Peyer's patch (tissue), 4 donors: Measurements from ENCODE around the gene MZT2B. TPM values are rescaled to one million over a fixed set of nuclear protein-coding genes. Genes with fewer than 3 reads are reported as not detected.
"Not testable (repeated sequence)": the region's sequence is repeated elsewhere in the genome, so short reads cannot be mapped to it uniquely, and the experiment has no call there.

Experiments used
- DNase-seq, 3 donors: peaks; one replicate each; pipeline ENCODE4 v3.0.0-alpha.2; 2017 to 2019
- H3K27ac ChIP-seq, 4 donors: fragments of 200-600 bp; sonication (generic); one replicate each; pipeline ENCODE4 v1.5.1; 2016 to 2019
- H3K27me3 ChIP-seq, 2 donors: fragments of 200-600 bp; sonication (generic); one replicate each; pipeline ENCODE4 v1.5.1; 2019
- H3K36me3 ChIP-seq, 3 donors: fragments of 200-600 bp; sonication (generic); one replicate each; pipeline ENCODE4 v1.5.1; 2016 to 2019
- H3K4me1 ChIP-seq, 4 donors: fragments of 200-600 bp; sonication (generic); one replicate each; pipeline ENCODE4 v1.5.1; 2016 to 2019
- H3K4me3 ChIP-seq, 4 donors: fragments of 200-600 bp; sonication (generic); 1 replicate in 3 of 4; 2 replicates in 1 of 4; pipeline ENCODE4 v1.5.1; 2016 to 2019; ENCODE audit warnings: mild to moderate bottlenecking in 1 of 4
- H3K9me3 ChIP-seq, 4 donors: fragments of 200-600 bp; sonication (generic); one replicate each; pipeline ENCODE4 v1.5.1; 2016 to 2019; ENCODE audit warnings: mild to moderate bottlenecking in 1 of 4
- POLR2A ChIP-seq, 2 donors: fragments of 450-650 bp; IDR thresholded peaks; one replicate each; pipeline ENCODE4 v1.5.1; 2017; ENCODE audit warnings: antibody characterized with exemption in 2 of 2, mild to moderate bottlenecking in 2 of 2, moderate library complexity in 2 of 2
- total RNA-seq, 4 donors: library from RNA; depleted of rRNA; stranded (reverse); fragments of >200 nt; gene quantifications; one replicate each; pipeline ENCODE4 v1.1.0, GENCODE V29; 2016
- TF ChIP-seq, protein P1 (sequence below), 6 experiments: fragments of 450-650 bp in 4 of 6; fragments of 200-600 bp in 2 of 6; sonication (generic) in 1 of 6; IDR thresholded peaks; one replicate each; pipeline ENCODE4 v1.5.1; 2017 to 2019; ENCODE audit warnings: antibody characterized with exemption in 6 of 6, mild to moderate bottlenecking in 3 of 6, moderate library complexity in 1 of 6

The MZT2B gene
- total RNA-seq, 4 donors from 2014 or later, result 47.0 to 88.6 (median 61.8) TPM

DNA sequence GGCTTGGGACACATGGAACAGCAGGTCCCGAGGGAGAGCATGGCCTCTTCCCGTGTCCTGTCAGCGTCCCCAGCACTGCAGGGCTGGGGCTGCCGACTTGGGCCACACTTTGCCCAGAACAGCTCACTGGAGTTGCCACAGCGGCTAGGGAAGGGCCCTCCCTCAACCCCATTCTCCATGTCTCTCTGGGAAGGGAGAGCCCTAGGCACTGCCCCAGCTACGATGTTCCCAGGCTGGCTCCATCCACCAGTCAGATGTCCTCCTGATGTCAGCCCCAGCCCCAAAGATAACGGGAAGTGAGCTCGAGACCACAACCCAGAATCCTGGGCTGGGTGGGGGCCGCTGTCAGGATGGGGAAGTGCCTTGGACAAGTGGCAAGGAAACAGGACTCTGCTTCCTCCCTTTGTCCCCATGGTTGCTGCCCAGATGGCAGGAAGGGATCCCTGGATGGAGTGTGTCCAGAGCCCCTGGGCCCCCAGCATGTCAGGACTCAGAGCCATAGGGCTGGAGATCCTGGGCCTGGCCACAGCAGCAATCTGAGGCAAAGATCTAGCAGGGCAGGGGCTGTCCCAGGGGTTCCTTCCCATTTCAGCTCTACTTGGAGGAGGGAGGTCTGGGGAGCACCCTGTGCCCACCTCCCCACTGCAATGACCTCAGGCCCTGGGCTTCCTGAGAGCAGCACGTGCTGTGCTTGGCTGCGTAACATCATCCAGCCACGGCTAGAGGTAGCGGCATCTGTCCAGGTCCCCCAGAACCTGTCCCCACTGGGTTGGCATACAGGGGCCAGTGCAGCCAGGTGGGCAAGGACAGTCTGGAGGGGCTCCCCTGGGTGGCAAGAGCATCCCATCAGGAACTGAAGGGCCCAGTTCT, 39.4 kb upstream of the MZT2B start:
- not testable (repeated sequence) for H3K4me3 ChIP-seq, H3K27ac ChIP-seq, H3K36me3 ChIP-seq, H3K4me1 ChIP-seq, H3K27me3 ChIP-seq, H3K9me3 ChIP-seq
- peak in 1 of 3 donors; percentile 20 for DNase-seq

DNA sequence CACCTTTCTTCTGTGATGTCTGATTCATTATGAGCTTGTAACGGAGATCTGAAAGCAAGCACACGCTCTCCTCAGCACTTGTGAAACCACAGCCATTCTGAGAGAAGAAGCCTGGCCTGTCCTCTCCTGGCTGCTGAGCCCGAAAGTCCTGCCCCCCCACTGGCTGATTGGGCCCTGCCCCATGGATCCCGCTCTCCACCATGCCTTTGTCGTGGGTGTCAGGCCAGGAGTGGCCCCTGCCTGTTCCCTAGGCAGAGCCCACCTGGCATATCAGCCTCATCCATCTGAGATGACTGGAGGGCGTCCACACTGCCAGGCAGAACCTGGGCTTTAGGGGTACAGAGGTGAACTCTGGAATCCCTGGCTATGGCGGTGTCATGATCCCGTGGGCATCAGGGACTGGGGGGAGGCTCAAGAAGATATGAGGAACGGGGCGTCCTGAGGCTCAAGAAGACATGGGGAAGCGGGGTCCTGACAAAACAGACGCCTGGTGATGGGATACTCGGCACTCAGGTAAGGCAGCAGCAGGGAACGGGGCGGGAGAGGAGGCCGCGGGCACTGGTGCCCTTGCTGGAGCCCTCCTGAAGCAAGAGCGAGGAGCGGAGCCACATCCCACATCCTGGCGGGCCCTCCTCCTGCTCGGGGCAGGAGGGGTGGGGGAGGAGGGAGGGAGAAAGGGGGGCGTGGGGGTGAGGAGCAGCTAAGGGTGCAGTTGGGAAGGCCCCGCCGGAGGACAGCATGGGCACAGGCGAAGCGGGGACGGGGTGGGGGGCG, 38.6 kb upstream of the MZT2B start:
- H3K4me3 ChIP-seq, result peak overlapping the region in 1 of 4 donors; percentile 41
- not testable (repeated sequence) for H3K36me3 ChIP-seq, H3K4me1 ChIP-seq, H3K27ac ChIP-seq, H3K9me3 ChIP-seq, H3K27me3 ChIP-seq
- peak in 1 of 3 donors; percentile 25 for DNase-seq

DNA sequence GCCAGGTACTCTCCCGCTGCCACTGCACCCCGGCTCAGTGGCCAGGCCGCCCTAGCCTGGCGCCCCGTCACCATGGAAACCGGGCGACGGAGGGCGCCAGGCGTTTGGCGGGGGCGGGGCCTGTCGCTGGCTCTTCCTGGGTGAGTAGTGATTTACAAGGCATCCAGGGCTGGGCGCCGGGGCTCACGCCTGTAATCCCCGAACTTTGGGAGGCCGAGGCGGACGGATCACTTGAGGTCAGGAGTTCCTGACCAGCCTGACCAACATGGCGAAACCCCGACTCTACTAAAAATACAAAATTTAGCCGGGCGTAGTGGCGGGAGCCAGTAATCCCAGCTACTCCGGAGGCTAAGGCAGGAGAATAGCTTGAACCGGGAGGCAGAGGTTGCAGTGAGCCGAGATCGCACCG, 37.1 kb upstream of the MZT2B start, which contains the start of gene CCDC74B:
Gene CCDC74B (minus strand): TSS at position 107 of the 409 bp plus-strand sequence. CDS start 116 bp downstream, outside the sequence.
- not testable (repeated sequence) for H3K27ac ChIP-seq, H3K36me3 ChIP-seq, H3K9me3 ChIP-seq, H3K27me3 ChIP-seq, H3K4me1 ChIP-seq
- peak; percentile 37 to 77 (median 47) for DNase-seq
- peak within 1 kb of the TSS; percentile 17 to 41 (median 38) for H3K4me3 ChIP-seq

DNA sequence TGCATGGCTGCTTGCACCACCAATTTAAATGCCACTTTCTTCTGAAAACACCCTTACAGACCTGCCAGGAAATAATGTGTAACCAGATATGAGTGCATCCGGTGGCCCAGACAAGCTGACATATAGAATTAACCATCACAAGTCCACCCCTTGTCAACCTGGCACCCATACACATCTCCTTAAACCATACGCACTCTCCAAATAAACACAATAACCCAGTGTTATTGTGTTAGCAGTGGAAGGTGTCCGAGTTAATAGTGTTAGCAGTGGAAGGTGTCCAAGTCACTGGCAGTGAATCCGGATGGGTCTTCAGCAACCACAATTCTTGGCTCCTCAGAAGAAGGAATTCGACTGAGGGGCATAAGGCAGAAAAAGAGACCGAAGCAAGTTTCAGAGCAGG, 33.5 kb upstream of the MZT2B start:
- peaks cover 0 to 16% (median 0%) of the 10 kb centered on the region in 3 donors for H3K36me3 ChIP-seq
- H3K27me3 ChIP-seq, H3K27ac ChIP-seq, H3K4me3 ChIP-seq, DNase-seq, H3K4me1 ChIP-seq, H3K9me3 ChIP-seq: not testable (repeated sequence)

DNA sequence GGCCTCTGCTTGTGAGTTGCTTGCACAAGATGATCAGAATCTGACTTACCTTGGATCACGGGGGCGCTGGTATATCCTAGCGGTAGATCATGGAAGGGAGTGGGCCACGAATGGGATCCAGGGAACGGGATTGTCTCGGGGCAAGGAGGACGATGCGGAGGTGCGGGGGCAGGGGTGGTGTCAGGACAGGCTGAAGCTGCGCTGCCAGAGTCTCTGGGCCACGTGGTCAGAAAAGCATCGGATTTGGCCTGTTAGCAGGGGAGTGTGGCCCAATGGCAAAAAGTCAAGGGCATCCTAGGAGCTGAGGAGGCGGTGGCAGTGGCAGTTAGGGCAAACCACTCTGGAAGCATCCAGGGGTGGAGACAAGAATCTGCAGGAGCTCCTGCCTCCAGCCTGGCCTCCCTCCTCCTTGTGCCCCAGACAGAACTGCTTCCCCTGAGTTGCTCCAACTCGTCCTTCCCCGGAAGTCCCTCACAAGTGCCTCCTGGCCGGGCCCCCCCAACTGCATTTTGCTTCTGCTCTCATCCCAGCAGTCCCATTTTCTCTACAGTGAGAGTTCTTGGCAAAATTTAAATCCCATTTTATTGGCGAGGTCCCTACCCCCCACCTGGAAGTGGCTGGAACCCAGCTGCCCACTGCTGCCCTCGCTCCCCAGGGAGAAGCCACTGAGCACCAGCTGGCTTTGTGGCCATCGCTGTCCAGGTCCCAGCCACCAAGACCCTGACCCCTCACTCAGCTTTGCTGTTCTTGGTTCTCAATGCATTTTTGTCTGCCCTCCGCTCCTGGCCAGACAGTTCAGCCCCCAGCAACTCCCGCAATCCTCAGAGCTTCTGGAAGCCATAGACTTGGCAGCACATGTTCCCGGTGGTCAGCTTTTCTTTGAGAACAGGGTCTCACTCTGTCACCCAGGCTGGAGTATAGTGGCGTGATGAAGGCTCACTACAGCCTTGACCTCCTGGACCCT, 31.6 kb upstream of the MZT2B start:
- H3K4me3 ChIP-seq, result no peak overlapping the region
- no peaks in the 10 kb centered on the region for H3K27me3 ChIP-seq
- H3K36me3 ChIP-seq, result peaks cover 0 to 30% (median 0%) of the 10 kb centered on the region in 3 donors
- no peaks in the 10 kb centered on the region for H3K4me1 ChIP-seq
- no peak overlapping the region for H3K27ac ChIP-seq
- TF ChIP-seq, protein P1, sequence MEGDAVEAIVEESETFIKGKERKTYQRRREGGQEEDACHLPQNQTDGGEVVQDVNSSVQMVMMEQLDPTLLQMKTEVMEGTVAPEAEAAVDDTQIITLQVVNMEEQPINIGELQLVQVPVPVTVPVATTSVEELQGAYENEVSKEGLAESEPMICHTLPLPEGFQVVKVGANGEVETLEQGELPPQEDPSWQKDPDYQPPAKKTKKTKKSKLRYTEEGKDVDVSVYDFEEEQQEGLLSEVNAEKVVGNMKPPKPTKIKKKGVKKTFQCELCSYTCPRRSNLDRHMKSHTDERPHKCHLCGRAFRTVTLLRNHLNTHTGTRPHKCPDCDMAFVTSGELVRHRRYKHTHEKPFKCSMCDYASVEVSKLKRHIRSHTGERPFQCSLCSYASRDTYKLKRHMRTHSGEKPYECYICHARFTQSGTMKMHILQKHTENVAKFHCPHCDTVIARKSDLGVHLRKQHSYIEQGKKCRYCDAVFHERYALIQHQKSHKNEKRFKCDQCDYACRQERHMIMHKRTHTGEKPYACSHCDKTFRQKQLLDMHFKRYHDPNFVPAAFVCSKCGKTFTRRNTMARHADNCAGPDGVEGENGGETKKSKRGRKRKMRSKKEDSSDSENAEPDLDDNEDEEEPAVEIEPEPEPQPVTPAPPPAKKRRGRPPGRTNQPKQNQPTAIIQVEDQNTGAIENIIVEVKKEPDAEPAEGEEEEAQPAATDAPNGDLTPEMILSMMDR (IDR thresholded peaks at IDR 0.05), result no peak
- no peak for TF ChIP-seq POLR2A (IDR thresholded peaks at IDR 0.05)
- peak in 1 of 3 donors; percentile 34 for DNase-seq
- H3K9me3 ChIP-seq, result no peaks in the 10 kb centered on the region

DNA sequence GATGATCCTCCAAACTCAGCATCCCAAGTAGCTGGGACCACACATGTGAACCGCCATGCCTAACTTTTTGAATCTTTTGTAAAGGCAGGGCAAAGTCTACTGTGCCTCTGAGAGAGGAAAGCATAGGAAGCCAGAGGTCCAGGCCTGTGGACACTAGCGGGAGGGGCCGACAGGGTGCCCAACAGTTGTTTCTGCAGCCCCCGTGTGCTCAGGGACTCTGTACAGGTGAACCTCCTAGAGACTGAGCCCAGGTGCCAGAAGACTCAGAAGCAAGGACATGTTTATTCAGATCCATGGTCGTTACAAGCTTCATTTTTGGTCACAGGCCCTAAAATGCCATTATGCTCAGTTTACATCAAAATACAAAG, 30.9 kb upstream of the MZT2B start:
- H3K27me3 ChIP-seq, DNase-seq, H3K9me3 ChIP-seq, H3K27ac ChIP-seq, H3K4me1 ChIP-seq, H3K4me3 ChIP-seq: not testable (repeated sequence)
- H3K36me3 ChIP-seq, result peaks cover 0 to 30% (median 0%) of the 10 kb centered on the region in 3 donors

DNA sequence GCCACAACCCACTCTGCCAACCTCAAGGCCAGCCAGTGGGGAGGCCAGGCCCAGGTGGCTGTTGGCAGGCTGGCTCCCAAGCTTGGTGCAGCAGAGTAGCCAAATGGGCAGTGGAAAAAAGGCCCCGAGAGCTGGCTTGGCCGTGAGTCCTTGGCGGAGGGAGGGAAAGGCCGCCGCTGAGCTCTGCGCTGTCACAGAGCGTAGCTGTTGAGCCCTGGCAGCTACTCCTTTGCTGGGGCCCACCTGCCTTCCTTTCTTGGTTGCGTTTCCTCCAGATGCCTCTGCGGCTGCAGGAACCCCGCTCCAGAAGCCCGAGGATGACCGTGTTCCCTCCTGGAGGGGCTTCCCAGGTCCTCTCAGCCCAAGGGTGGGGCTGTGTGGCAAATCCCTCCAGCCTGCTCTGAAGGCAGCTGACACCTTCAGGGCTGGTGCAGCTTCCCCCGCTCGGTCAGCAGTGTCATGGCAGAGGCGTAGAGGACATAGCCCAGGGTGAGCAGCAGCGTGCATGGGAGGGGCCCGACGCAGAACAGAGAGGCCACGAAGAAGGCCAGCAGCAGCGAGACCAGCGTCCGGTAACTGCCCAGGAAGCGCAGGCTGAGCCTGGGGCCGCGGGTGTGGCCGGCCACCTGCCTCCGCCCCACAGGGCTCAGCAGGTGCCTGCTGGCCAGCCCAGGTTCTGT, 29.8 kb upstream of the MZT2B start:
- not testable (repeated sequence) for H3K27ac ChIP-seq, DNase-seq, H3K4me1 ChIP-seq, H3K4me3 ChIP-seq, H3K27me3 ChIP-seq, H3K9me3 ChIP-seq
- H3K36me3 ChIP-seq, result peaks cover 0 to 30% (median 0%) of the 10 kb centered on the region in 3 donors
